DOHH2 (cell line): Measurements from ENCODE around the gene ZNF280B.

Experiments used
- EZH2phosphoT487 ChIP-seq: fragments of 200-600 bp; sonication (generic); IDR thresholded peaks from 2 replicates; pipeline ENCODE4 v1.6.1; 2017; ENCODE audit warnings: borderline replicate concordance, mild to moderate bottlenecking, antibody characterized with exemption, low read length, moderate library complexity, mixed read lengths
- TF ChIP-seq, protein P1 (sequence below): fragments of 200-600 bp; sonication (generic); IDR thresholded peaks from one replicate; pipeline ENCODE4 v1.5.1; 2014; ENCODE audit warnings: antibody characterized with exemption, mild to moderate bottlenecking, low read depth, low read length; ENCODE audit not compliant: poor library complexity, severe bottlenecking

- TF ChIP-seq, protein P1, sequence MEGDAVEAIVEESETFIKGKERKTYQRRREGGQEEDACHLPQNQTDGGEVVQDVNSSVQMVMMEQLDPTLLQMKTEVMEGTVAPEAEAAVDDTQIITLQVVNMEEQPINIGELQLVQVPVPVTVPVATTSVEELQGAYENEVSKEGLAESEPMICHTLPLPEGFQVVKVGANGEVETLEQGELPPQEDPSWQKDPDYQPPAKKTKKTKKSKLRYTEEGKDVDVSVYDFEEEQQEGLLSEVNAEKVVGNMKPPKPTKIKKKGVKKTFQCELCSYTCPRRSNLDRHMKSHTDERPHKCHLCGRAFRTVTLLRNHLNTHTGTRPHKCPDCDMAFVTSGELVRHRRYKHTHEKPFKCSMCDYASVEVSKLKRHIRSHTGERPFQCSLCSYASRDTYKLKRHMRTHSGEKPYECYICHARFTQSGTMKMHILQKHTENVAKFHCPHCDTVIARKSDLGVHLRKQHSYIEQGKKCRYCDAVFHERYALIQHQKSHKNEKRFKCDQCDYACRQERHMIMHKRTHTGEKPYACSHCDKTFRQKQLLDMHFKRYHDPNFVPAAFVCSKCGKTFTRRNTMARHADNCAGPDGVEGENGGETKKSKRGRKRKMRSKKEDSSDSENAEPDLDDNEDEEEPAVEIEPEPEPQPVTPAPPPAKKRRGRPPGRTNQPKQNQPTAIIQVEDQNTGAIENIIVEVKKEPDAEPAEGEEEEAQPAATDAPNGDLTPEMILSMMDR: no peak
- no peak for TF ChIP-seq EZH2phosphoT487
Measured at GRCh38 chr22:22461111-22461510, 47.4 kb downstream of the ZNF280B start.
